GM18951 (cell line): Measurements from ENCODE around the gene GMPPA.

Experiments used
- POLR2A ChIP-seq: IDR thresholded peaks from 4 replicates; pipeline ENCODE4 v1.6.1; 2011; ENCODE audit warnings: mild to moderate bottlenecking; ENCODE audit not compliant: insufficient read length, insufficient read depth; ENCODE audit errors: extremely low read depth
- in situ Hi-C: fragments of 300-500 bp; cut with MboI; formaldehyde crosslinking; loops from one replicate; pipeline ENCODE4 v1.12.0; 2022; ENCODE audit warnings: low sequenced_read_pairs, mixed read lengths, inconsistent platforms; ENCODE audit not compliant: unreplicated experiment

The GMPPA gene

DNA sequence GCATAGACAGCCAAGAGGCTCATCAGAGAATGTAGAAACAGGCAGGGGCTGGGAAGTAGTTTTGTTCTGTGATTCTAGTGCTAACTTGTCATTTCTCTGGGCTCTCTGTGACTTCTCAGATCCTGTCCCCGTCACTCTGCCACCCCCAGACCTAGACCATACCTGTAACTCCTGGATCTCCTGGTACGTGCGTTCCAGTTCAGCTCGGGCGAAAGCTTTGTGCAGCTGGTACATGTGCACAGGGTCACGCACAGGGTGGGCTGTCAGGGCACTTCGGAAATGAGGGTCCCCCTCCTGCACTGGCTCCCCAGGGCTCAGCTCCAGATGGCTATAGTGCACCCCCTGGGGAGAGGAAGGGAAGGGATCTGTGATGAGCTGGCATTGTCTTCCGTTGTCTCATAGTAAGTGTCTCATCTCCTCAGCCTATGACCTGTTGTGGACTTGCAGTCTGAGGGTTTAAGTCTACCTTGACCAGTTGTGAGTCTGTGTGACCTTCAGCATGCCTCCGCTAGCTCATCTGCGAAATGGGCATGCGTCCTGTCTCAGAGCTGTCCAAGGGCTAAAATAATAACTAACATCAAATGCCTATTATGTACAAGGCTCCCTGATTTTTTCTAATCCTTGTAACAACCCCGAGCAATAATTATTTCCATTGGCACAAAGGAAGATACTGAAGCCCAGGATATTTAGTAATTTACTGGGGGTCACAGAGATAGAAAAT is 42.3 kb downstream of the GMPPA start:
- no peak for TF ChIP-seq POLR2A

DNA sequence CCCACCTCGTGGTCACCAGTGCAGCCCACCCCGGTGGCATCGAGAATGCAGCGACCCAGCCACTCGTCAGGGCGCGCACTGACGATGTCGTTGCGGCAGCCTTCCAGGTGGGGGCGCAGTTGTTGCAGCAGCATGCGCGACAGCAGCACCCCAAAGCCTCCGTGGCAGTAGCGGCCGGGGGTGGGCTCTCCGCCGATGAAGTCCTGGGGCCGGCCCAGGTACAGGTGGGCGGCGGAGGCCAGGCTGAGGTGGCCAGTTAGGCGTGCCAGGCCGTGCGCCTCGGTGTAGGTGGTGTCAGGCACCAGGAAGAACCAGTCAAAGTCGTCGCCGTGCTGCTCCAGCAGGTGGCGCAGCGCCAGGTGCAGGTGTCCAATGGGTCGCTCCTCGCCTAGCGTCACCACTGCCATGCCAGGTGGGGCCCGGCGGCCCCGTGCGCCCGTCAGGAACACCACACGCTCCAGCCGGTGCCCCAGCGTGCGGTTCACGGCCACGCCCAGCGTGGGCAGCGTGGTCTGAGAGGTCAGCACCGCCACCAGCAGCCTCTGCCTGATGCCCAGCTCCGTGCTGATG is 43.0 kb downstream of the GMPPA start:
- in situ Hi-C loops: no loop called here
- no peak for TF ChIP-seq POLR2A

More for the DNA sequence above, 42.3 kb downstream of the GMPPA start:
- in situ Hi-C loops: no loop called here

DNA sequence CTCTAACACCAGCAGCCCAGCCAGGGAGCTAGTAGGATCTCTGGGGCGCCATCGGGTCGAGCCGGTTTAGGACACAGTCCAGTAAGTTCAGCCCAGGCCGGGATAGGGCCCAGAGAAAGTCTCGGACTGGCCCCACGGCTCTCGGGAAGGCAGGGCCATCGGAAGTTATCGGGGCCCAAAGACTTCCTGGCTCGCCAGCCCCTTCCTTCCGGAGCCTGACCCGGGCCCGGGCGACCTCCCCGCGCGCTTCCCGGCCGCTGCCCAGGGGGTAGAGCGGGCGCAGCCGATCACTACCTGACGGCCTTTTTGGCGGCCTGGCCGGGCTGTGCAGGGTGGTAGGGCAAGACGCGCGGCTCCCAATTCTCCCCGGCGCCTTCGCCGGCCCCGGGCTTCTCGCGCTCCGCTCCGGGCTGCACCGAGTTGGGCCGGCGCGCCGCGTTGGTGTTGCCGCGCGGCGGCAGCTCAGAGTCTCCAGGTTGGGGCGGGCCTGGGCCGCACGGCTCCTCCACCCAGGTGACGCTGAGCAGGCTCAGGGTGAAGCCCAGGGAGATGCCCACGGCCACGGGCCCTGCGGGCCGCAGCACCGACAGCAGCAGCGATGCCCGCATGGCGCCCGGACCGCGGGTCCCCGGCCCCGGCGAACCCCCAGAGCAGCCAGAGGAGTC is 44.4 kb downstream of the GMPPA start:
- in situ Hi-C loops: no loop called here
- peak; percentile 55 for TF ChIP-seq POLR2A

DNA sequence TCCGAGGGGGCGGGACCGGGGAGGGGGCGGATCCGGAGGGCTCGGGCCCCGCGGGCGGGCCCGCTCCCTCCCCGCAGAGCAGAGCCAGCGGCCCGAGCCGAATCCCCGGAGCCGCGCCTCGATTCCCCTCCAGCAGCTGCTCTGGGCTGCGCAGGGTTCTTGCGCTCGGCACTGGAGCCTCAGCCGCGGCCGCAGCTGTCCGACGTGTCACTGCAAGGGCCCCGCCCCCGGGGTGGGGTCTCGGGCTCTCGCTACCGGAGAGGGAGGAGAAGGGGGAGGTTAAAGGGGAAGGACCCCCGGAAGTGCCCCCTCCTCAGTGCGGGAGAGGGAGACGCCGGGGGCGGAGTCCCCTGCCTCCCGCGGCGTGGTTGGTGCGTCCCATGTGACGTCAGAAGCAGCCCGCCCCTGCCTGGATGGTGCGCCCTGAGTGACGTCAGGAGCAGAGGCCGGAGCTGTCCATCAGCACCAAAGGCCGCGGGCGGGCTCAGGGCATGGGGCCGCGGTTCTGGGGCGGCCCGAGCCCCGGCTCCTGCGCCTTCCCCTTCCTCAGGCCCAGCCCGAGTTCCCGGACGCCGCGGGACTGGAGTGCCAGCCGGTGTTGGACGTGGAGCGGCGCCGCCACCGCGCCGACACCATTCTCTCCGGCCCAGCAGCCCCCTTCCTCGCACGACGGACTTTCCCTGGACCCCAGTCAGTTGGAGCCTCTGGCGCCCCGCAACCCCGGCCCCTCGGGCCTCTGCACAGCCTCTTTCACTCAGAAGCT is 45.1 kb downstream of the GMPPA start, which contains the start of the genes CHPF and TMEM198:
TSS of gene CHPF (minus strand) at position 214 of the 763 bp plus-strand sequence. CDS start 271 bp downstream, outside the sequence.
TSS of gene TMEM198 (plus strand) at position 433 of the 763 bp plus-strand sequence. CDS start 700 bp downstream, outside the sequence.
- in situ Hi-C loops: no loop called here
- TF ChIP-seq POLR2A: peak; percentile 53

DNA sequence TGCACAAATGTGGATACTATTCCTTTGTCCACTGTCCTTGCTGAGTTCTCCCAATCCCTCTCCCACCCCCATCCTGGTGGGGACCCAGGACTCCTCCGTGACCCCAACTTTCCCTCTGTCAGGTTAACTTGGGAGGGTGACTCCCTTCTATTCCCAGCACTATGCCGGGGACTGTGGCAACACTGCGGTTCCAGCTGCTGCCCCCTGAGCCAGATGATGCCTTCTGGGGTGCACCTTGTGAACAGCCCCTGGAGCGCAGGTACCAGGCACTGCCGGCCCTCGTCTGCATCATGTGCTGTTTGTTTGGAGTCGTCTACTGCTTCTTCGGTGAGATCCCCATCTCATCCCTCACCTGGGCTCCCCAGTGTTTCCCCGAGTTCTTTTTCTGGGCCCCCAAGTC is 45.9 kb downstream of the GMPPA start:
- in situ Hi-C loops: no loop called here

DNA sequence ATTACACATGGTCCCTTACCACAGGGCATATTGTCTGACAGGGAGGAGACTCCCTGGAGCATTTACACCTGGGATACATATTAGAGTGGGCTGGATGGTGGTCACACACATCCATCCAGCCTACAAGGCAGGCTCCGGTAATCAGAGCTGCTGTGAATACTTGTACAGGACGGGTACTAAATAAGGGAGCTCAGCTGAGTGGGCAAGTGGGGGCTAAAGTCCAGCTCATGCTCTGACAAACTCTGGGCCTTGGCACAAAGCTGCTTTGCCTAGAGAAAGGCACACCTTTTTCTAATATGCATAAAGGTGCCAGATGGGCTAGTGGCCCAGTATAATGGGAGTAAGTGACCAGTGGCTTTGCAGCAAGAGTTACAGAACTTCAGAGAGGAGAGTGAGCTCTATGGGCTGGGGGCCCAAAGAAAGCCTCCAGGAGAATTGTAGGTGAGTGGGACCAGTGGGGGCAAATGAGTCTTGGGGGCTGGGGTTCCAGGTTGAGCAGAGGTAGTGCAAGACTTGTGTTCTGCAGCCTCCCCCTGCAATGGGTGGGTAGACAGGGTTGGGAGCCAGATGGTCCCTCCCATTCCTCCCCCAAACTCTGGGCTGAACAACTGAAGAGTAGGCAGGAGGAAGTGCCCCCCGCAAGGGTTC is 46.7 kb downstream of the GMPPA start:
- in situ Hi-C loops: no loop called here

More for the DNA sequence above, 45.9 kb downstream of the GMPPA start:
- TF ChIP-seq POLR2A: no peak

DNA sequence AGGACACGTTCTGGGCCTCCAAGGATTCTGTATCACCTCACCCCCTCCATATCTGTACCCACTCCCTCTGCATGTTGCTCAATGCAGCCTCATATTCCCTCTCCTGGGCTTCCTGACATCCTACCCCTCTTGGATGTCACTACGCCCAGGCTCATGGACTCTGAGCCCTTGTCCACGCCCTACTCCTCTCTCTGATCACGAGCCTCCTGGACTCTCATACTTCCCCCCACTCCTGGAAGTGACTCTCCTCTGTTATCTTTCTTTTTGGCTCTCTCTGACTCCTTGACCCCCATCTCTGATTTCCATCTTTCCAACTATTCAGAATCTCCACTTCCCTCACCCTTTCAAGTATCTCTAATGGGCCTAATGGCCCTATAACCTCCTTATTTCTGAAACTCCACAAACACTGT is 47.3 kb downstream of the GMPPA start:
- in situ Hi-C loops: no loop called here
- no peak for TF ChIP-seq POLR2A

More for the DNA sequence above, 46.7 kb downstream of the GMPPA start:
- no peak for TF ChIP-seq POLR2A

DNA sequence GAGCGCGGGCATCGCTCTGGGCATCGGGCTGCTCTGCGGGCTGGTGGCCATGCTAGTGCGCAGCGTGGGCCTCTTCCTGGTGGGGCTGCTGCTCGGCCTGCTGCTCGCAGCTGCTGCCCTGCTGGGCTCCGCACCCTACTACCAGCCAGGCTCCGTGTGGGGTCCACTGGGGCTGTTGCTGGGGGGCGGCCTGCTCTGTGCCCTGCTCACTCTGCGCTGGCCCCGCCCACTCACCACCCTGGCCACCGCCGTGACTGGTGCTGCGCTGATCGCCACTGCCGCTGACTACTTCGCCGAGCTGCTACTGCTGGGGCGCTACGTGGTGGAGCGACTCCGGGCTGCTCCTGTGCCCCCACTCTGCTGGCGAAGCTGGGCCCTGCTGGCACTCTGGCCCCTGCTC is 48.9 kb downstream of the GMPPA start:
- TF ChIP-seq POLR2A: no peak
- in situ Hi-C loops: no loop called here

DNA sequence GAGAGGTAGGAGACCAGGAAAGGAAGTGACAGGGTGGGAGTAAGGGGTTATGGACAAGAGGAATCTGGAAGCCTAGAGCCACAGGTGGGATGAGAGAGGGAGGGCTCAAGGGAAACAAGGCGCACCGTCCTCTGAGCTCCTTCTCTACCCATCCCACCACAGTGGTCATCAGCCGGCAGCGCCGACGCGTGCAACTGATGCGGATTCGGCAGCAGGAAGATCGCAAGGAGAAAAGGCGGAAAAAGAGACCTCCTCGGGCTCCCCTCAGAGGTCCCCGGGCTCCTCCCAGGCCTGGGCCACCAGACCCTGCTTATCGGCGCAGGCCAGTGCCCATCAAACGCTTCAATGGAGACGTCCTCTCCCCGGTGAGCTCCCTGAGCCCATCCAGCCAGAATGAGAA is 50.3 kb downstream of the GMPPA start:
- TF ChIP-seq POLR2A: no peak
- in situ Hi-C loops: no loop called here

DNA sequence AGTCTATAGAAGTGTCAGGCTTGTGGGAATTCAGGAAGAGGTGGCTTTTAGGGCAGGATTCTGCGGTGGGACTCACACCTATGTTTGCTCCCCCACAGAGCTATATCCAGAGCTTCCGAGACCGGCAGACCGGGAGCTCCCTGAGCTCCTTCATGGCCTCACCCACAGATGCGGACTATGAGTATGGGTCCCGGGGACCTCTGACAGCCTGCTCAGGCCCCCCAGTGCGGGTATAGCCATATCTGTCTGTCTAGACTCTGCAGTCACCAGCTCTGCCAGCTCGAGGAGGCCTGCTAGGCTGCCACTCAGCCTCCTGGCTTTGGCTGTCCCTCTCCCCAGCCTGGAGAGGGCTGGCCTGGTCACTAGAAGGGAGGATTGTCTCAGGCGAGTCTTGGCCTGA is 50.9 kb downstream of the GMPPA start:
- in situ Hi-C loops: no loop called here
- TF ChIP-seq POLR2A: no peak

DNA sequence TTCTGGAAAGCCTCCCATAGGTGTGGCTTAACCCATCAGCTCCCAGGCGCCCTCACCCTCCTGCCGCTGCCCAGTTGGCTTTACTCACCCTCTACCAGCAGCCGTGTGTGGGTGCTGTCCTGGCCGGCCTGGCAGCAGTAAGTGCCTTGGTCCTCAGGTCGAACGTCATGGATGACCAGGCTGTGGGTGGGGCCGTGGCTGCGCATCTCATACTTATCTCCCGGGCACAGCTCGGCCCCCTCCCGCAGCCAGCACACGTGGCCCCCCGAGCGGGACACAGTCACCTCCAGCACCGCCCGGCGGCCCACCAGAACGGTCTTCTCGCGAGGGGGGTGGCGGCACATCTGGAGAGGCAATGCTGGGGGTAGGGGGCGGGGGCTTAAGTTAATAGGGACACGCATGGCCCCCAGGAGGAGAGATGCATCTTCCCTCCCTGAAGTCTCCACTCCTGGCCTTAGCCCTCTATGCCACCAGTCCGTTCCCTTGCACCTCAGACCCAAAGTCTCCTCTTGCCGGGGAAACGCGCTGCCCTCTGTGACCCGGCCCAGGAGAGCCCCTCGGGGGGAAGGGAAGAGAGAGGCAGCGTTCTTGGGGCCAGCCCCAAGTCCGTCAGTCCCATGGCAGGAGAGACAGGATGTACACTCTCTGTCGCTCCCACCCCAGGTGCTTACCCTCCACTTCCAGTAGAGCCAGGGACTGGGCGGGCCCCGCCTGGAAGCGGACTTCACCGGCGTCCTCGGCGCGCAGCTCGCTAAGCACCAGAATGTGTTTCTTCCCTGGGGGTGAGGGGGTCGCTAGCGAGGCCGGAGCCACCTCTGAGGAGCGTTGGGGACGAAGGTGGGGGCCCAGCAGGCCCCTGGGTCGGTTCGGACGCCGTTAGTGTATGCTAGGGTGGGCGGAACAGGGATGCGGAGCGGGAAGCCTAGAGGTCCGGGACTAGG is 53.0 kb downstream of the GMPPA start:
- in situ Hi-C loops: no loop called here
- TF ChIP-seq POLR2A: no peak

DNA sequence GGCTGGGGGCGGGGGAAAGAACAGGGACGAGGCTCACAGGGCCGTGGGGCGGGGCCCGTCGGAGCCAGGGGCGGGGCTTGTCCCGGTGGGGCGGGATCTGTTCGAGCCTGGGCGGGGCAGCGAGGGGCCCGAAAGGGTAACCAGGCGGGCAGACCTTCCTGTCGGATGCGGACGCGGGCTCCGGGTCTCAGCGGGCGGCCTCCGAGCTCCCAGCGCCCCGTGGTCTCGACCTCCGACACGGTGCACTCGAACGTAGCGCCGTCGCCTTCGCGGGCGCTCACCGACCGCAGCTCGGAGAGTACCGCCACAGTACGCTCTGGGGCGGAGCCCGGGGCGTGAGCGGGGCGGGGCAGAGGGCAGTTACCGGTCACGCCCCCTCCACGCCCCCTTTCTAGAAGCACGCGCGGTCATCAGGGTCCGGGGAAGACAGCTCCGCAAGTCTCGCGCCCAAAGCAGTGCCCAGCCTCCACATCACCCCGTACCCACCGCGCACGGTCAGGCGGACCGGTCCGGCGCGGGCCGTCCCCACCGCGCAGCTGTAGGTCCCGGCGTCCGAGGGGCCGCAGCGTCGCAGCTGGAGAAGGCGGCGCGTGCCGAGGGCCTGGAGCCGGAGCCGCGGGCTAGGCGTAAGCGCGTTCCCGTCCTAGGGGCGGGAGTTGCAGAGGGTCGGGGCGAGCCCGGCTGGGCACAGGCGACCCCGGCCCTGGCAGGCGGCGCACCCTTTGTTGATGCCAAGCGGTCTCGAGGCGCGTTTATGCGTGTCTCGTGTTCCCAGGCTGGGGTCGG is 53.9 kb downstream of the GMPPA start:
- in situ Hi-C loops: no loop called here
- TF ChIP-seq POLR2A: no peak
